Stimulated activated CD4-positive, alpha-beta T cell treated with anti-CD3 and anti-CD28 coated beads, Interleukin-1b, Interleukin-23, amount 100 ng/mL, for 24 hours (primary cell): ENCODE measurements around the gene TSHZ2.
A peak's percentile ranks its signal among the peaks of the same experiment; 100 is the strongest.

Experiments
- DNase-seq, 4 experiments: peaks; one replicate each; pipeline ENCODE4 v3.0.0-alpha.2; 2020; ENCODE audit warnings: low read depth in 4 of 4, low spot score in 1 of 4

TSHZ2 gene

GRCh38 chr20:53126185-53126584 is 154.0 kb downstream of the TSHZ2 start:
- DNase-seq, result no peak

GRCh38 chr20:53127027-53127426 is 154.9 kb downstream of the TSHZ2 start:
- DNase-seq, result no peak

GRCh38 chr20:53128004-53128403 is 155.8 kb downstream of the TSHZ2 start:
- DNase-seq, result no peak

- no peak for DNase-seq
These were observed 157.4 kb downstream of the TSHZ2 start for GRCh38 chr20:53129563-53129962.

- DNase-seq, result no peak
These were observed 158.6 kb downstream of the TSHZ2 start for GRCh38 chr20:53130795-53131194.

GRCh38 chr20:53133125-53133524 is 161.0 kb downstream of the TSHZ2 start:
- no peak for DNase-seq

DNA sequence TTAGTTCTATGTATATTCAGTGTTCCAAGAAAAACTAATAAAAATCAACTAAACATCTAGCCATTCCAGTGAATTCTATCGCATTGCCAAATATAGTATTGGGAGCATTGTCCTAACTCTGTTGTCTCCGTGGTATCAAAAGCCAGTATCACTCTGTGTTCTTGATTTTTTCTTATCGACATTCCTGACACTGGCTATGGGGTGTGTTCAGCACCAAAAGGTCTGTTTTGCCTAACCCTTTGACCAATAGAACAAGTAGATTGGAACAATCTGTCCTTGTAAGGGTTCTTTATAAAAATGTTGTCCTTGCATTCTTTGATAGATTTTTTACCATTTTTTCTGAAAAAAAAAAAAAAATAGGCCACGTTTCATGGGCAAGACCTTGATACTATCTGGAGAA is 161.5 kb downstream of the TSHZ2 start:
- no peak for DNase-seq

DNA sequence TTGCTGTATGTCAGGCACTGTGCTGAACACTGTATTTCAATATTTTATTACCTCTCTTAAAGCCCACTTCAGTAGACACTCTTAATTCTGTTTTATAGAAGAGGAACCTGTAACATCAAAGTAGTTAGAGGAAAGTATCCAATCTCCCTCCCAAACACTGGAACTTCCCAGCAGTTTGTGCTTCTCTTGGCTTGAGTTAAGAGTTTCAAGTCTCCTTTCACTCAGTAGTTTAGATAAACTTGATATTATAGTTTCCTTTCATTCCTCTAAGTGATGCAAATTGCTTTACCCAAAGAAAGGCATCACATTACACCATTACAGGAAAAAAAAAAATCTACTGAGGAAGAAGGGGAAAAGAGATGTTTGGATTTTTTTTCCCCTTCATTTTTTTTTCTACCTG is 164.3 kb downstream of the TSHZ2 start:
- DNase-seq, result no peak

GRCh38 chr20:53138454-53139262 is 166.5 kb downstream of the TSHZ2 start:
- DNase-seq, result no peak

GRCh38 chr20:53141201-53142050 is 169.3 kb downstream of the TSHZ2 start:
- DNase-seq, result no peak

DNA sequence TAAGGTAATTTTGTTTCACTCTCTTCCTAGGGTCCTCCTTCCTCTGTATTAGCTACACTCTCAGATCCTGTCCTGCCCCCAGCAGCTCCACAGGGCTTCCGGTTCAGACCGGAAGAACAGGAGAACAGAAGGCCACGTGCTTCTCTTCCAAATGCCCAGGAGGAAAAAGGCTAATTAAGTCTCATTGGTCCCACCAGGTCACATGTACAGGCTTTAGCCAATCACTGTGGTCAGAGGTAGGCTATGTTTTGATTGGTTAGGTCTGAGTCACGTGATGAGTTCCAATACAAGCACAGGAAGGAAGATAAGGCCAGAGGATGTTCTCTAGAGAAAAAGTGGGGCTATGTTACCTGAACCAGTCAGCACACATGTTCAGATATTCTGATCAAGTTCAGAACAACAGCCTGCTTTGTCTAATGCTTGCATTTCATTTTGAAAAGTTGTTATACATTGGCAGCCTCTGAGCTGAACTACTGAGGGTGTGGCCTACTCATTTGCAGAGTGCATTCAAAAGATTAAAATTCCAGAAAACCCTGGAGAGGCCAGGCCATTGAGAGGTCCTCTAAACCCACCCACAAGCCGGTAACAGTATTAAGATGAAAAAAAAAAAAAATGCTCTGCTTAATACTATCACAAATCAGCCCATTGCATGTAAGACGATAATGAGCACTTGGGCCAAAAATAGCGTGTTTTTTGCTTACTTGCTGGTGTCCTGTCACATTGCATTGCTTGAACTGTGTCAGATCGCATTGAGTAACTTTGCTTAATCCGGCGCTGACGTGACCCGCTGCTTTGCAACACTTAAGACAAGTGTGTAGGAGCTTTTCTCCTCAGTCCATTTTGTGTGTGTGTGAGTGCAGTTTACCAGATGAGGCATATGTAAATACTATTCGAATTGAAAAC is 170.3 kb downstream of the TSHZ2 start:
- DNase-seq, result no peak

GRCh38 chr20:53146201-53146891 is 174.2 kb downstream of the TSHZ2 start:
- peak in 2 of 4 experiments; percentile 33 to 48 for DNase-seq

DNA sequence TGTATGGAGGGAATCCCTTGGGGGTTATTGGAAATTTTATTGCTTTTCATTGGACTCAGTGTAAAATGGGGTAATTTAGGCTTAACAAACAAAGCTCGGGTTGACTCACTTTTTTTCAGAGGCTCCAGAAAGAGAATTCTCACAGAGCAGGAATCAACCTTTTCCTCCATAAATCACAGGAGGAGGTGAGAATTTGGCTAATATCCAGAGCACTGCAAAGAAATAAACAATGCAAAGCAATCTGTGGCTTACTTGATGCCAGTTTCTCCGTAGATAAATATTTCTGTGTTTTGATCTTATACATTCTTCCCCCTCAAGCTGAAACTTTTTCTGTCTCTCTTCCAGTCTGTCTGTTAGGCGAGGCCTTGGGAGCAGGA is 176.6 kb downstream of the TSHZ2 start:
- DNase-seq, result no peak

GRCh38 chr20:53149148-53149889 is 177.2 kb downstream of the TSHZ2 start:
- no peak for DNase-seq

DNA sequence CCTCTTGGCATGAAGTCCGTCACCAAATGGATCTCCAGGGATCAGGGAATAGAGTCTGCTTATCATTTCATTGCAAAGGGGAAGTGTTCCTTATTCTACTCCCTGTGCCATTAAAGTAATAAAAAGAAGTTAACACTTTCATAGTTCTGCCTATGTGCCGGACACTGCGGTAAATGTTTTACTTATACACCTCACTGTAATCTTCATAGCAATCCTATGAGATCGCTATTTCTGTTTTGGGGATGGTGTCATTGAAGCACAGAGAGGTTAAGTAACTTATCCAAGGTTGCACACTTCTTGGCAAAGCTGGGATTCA is 177.7 kb downstream of the TSHZ2 start:
- no peak for DNase-seq

DNA sequence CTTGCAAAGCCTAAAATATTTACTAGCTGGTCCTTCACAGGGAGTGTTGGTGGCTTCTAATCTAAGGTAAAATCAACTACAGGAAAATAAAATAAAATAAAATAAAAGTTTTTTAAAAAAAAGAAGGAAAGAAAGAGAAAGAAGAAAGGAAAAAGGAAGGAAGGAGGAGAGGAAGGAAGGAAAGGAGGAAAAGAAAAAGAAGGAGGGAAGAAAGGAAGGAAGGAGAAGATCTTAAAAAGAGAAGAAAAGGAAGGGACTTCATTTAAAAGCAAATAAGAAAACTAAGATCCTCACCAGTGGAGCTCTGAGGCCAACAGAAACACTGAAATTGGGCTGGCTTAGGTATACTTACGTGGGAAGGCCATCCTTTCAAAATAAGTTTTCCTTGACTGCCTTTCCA is 178.4 kb downstream of the TSHZ2 start:
- DNase-seq, result no peak

DNA sequence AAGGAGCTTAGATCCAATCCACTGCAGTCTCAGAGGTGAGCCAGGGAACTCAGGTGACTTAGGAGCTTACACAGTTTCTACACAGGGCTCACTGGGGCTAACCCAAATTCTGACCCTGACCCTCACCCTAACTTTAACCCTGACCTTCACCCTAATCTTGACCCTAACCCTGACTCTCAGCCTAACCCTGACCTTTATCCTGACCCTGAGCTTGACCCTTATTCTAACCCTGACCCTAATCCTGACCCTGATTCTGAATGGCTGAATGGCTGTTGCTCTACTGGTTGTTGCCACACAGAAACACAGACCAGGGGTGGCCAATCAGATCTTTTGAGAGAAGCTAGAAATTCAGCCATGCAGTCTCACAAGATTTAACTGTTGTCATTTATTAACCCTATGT is 180.1 kb downstream of the TSHZ2 start:
- DNase-seq, result no peak

DNA sequence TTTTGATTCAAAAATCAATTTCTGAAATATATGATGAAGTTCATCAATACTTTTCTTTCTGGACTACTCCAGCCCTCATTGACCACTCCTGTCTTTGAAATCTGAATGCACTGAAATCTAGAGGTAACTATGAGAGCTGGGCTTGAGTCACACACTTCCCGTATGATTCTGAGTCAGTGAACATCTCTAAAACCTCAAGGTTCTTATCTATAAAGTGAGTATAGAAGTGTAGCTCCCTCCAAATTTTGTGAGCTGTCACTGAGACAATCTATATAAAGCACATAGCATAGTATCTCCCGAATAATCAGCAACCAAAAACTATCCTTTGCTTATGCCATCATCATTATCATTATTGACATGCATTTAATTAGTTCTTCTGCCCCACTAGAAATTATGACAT is 182.4 kb downstream of the TSHZ2 start:
- DNase-seq, result no peak

DNA sequence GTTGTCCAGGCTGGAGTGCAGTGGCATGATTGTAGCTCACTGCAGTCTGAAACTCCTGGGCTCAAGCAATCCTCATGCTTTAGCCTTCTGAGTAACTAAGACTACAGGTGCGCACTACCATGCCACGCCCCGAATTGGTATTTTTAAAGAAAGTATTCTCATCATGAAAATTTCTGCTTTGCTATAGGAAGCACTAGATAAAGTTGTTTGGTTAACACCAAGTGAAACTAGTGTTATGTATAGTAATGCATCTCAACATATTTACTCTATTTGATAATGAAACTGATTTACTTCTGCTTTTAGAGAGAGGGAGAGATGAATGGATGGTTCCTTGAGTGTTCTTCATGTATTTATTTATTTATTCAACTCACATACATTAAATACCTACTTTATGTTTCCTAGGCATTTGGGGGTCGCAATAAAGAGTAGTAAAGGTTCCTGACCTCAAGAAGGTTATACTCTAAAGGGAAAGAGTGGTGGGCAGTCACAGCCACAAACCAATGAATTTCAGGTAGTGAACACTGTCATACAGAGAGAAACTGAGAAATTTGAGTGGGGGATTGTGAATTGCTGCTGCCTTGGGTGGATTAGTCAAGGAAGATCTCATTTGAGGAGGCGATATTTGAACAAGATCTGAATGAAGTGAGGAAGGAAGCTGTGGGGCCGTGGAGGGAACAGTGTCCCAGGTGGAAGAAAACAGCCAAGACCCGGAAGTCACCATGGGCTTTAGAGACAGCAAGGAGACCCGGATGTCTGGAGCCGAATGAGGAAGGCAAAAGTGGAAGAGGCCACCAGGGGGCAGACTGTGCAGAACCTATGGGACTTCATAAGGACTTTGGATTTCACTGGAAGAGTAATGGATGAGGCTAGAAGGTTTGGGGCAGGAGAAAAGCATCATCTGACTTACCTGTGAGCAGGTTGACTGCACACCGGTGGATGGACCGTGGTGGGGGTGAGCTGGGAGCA is 185.6 kb downstream of the TSHZ2 start:
- DNase-seq, result no peak
